GM19193 (cell line): ENCODE measurements around the gene VOPP1.

ENCODE experiments used
- POLR2A ChIP-seq: IDR thresholded peaks from 4 replicates; pipeline ENCODE4 v1.6.1; 2011; ENCODE audit not compliant: insufficient read depth, insufficient read length; ENCODE audit errors: extremely low read depth

The VOPP1 gene

DNA sequence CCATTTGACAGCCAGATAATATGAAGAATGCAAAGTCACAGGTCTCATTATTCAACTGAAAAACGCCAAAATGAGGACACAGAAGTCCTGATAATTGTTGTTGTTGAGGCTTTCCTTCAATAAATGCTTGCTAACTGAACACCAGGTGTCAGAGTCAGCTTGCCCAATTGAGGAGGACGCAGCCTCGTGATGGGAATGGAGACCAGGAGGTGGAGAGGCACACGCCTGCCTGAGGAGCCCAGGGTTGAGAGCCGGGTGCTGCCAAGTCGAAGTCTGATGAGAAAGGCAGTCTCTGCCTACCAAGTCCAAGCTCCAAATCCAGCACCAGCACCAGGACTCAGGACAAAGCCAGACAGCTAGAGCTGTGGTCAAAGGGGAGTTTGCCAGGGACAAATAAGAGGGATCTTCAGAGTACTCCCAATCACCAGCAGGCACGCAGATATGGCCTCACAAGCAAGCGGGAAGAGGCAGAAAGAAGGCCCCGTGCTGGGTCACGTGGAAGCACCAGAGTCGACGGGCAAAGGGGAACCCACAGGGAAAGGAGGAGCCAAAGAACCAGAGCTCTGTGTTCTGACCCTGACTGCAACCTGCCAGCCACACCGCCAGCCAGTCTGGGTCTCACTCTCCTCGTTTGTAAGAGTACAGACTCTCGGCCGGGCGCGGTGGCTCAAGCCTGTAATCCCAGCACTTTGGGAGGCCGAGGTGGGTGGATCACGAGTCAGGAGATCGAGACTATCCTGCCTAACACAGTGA lies 47.6 kb downstream of the VOPP1 start:
- no peak for TF ChIP-seq POLR2A

DNA sequence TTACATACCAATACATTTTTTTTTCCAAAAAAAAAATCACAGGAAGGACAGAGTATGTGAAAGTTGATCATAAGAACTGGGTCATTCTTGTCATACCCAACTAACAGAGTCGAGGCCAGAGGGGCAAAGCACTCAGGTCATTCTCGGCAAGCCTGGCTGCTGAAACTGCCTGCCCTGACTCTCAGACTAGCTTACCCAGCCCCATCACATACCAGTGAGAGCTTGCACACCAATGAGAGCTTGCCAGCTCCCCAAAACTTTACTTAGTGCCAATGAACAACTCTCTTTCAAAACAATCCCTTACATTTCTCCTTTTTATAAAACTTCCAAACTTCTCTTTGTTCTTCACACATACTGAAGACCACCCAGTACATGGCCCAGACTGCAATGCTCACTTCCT lies 48.9 kb downstream of the VOPP1 start:
- no peak for TF ChIP-seq POLR2A

DNA sequence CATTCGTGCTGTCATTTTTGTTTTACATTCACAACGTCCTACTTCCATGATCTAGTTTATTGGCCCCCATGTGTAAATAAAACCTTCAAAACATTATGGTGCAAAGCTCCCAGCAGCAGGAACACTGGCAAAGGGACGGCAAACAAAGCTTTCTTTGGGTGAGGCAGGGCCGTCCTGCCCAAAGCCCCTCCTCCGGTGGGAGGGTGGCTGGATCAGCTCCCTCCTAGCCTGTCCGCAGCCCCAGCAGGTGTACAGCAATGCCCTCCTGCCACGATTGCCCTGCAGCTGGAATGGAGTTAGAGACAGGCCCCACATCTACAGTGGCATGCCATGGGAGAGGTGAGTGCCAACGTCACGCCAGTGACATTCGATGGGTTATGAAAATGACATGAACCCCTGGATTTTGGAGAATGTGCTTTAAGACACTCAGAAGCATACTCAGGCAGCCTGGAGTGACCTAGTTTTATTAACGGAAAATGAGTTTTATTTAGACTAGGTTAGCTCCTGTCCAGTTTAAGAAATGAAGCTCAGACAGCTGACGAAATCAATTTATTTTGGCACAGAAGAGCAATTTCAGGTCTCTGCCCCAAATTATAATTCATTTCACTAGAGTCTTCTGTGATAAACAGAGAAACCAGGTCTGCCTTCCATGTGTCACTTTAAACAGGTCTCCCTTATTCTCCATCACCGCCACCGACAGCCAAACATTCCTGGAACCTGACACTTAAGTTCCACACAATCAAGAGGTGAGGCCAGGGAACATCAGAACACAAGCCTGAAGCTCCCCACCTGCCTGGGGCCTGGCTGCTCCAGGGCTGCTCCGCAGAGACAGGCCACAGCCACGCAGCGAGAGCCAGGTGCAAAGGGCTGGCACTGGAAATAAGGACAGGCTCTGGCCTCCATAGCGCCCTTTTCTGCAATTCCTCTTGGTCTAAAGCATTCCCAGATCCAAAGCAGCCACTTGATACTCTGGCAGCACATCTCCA lies 50.1 kb downstream of the VOPP1 start:
- no peak for TF ChIP-seq POLR2A

DNA sequence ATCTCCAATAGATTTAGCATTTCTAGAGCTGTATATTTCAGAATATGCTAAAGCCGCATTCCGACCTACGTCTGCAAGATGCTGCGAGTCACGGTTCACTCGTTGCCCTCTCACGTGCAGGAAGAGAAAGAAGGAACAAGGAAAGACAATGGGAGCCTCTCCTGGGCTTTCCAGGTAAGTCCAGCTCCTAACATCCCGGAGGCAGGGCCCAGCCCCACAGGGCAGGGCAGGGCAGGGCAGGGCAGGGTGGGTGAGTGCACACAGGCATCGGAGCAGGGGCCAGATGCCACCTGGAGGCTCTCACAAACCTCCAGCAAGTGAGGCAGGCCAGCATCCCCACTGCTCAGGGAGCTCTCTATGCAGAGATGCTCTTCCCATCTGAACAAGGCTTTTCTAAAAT lies 50.8 kb downstream of the VOPP1 start:
- TF ChIP-seq POLR2A = no peak

DNA sequence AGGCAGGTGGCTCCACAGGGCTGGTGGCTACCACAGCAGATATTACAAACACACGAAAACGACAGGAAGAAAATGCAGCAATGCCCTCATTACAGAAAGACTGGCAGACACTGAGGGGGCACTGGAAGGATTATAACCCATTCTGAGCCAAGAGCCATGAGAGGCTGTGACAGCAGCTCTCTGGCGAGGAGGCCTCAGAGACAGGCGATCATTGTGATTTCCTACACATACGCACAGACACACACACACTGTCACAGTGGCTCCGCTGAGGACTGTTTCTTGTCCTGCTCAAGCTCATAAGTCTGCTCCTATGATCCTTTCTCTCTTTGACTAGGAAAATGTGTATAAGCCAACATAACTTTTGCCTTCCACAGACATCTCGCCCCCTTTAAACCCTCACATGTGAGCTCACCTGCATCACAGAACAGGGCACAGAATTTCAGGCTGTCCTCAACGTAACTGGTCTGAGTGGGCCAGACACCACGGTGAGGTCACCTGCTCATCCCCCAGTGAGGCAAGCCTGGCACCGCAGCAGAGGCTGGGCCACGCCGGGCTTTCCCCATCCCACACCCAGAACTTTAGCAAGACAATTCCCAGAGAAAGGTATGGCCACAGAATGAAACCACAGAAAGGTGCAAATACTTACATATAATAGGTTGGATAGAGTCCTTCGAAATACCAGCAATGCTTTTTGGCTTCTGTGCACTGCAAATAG lies 51.7 kb downstream of the VOPP1 start:
- TF ChIP-seq POLR2A = no peak

DNA sequence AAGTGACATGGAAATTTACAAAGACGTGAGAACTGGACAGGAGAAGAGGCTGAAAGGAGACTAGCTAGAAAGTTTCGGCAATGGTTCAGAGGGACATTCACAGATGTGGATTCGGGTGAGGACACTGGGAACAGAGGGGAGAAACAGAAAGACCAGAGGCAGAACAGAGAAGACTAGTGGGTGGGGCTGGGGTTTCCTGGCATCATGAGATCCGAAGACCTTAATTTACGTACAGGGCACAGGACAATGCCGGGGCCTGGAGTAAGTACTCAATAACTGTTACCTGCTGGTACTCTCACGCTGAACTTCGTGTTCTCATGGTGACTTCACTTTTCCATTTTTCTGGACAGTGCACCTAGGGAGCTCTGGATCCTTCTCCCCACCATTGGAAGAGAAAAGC lies 53.5 kb downstream of the VOPP1 start:
- no peak for TF ChIP-seq POLR2A

DNA sequence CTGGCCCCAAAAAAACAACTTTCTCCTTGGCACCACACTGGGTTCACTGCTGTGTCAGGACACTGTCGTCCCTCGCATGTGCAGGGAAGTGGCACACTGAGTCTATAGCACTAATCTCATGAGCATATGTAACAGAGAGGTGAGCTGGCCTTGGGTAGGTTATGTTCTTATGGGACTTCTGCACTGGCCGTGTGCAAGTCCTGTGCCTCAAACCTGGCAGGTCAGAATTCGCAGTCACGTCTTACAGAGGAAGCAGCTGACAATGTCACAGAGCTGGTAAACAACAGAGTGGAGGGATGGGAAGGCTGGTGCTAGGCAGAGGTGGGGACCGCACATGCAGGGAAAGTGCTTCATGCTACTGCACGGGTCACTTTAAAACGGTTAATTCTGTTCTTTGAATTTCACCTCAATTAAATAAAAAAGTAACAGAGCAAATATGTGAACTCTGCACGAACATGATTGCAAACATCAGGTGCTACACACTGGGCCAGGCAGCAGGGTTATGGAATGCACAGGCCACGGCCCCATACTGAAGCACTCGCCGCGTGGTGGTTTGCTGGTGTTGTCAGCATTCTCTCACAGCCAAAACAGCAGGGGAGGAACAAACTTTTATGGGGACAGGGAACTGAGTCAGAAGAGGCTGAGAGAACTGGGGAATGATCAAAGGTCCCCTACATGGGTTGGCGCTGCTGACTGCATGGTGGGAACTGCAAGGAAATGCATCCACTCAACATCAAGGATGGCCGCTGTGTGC lies 54.2 kb downstream of the VOPP1 start:
- no peak for TF ChIP-seq POLR2A

DNA sequence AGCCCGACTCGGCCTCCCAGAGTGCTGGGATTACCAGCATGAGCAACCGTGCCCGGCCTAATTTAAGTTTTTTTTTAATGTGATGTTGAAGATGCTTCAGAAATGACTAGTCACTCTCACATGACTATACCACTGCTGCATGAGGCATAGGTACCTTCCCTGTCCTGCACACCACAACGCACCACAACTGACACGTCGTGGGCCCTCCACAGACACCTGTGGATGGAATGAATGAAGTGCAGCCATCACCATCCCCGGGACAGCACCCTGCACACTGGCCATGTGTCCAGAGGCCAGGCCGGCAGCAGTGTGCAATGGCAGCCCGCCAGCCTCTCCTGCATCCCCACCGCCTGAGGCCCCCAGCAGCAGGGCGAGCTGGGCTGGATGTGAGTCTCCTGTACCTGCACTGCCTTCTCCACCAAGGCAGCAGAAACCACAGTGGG lies 55.1 kb downstream of the VOPP1 start:
- TF ChIP-seq POLR2A = peak; percentile 16

DNA sequence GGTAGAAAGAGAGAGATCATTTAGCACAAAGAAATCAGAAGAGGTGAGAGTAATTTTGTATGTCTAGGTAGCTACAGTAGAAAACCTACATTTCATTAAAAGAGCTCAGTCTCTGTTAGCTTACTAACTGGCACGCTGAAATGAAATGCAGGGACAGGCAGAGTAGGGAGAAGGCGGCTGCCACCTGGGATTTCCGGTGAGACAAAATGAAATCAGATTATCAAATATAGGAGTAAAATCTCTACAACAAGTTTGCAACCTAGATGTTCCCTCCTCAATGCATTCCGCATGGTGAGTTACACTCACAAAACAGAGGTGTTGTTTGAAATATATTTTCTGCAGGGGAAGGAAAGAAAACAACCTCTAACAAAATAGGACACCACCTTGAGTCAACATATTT lies 55.9 kb downstream of the VOPP1 start:
- TF ChIP-seq POLR2A = no peak

DNA sequence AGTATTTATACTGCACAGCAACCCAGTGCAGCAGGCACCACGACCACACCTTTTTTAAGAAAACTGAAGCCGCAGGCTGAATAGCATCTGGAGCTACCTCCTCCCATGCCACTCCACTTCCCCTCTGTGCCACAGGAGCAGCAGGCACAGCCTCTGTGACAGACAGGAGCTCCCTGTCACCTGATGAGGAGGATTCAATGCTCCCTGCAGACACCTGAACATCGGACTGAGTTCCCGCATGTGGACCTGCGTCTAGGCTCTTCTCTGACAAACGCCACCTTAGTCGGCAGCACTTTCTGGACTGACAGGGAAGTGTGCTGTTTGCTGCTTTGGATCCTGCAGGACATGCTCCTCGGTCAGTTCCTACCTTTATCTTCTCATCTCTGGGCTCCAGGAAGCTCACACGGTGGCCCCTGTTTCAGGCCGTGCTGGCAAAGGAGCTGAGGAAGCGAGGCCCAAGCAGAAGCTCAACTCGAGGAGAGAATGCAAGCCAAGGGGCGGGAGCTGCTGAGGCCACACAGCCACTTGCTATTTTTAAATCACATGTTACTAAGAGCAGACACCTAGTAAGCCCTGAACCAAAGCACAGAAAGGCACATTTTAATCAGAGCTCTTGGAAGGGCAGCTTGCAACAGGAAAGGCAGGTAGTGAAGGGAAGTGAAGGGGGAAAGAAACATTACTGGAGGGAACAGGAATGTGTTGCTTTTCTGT lies 56.6 kb downstream of the VOPP1 start:
- TF ChIP-seq POLR2A = peak; percentile 26

DNA sequence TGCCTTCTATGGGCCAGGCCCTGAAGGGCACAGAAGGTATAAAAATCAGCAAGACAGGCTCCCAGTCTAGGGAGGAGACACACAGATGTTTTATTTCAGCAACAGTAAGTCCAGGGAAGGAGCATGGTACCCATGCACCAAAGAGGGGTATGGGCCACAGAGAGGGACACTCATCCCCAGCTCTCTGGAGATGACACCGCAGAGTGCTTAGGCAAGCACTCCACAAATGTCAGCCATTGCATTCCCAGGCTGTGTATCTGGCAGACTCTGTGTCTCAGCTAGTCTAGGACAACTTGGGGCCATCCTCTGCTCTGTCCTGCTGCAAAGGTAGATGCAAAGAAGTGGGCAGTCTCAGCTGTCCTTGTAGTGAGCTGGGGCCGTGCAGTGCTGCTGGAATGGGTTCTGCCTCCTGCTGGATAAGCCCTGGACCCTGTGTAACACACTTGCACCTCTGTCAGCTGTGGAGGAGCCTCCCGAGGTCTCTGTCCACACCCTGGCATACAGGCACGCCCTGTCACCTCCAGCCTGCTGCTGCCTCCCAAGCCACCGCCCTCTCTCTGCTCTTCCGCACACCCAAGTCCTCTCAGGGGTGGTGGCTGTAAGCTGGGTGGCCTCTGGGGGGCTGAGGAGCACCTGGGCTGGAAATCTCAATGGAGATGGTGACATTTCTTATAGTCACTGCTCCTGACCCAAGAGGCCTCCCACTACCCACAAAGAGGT lies 57.6 kb downstream of the VOPP1 start:
- TF ChIP-seq POLR2A = no peak

DNA sequence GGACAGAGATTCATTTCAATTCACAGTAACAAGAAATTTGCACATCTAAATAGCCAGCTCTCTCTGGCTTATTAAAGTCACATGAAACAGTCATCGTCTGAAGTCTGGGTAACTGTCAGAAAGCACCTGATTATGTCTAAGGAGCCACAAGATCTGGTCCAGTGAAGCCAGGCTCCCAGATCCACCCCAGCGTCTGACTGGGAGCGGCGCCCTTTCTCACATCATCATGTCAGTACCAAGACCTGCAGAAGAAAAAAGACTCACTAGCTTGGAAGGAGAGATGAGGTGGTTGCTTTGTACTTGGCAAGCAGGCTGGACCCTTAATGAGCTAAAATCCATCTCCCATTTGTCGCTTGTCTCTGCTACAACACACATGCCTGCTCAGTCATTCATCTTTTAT lies 58.4 kb downstream of the VOPP1 start:
- TF ChIP-seq POLR2A = no peak

DNA sequence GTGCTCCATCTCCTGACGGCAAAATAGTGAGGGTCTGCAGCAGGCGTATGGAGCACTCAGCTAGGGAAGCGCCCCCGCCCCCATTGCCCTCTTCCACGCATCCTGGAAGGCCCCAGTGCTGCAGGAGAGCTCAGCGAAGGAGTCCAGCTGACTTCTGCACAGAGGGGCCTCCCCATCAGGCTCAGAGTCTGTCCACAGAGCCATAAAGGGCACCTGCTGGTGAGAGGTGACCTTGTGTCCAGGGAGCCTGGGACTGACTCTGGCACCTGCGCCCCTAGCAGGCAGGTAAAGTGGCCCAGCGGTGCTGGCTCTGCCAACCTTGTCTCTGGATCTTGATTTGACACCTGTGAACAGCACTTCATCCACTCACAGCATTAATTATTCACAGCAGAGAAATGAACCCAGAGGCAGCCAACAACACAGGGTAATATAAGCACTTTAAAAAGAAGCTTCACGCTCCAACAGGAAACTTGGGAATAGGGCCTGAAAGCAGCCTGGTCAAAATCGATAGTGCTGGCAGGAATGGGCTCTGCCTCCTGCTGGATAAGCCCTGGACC lies 59.6 kb downstream of the VOPP1 start:
- TF ChIP-seq POLR2A = peak; percentile 14
